Pons (tissue), 1 donor: ENCODE data around the gene SLC4A3.
"Not testable (repeated sequence)": the region's sequence is repeated elsewhere in the genome, so short reads cannot be mapped to it uniquely, and the experiment has no call there.

ENCODE experiments used
- DNase-seq: peaks from one replicate; pipeline ENCODE4 v3.0.0-alpha.2; 2016; ENCODE audit warnings: low spot score

SLC4A3 gene

GRCh38 chr2:219645631-219646527 is 18.4 kb downstream of the SLC4A3 start:
- DNase-seq: peak; percentile 4

DNA sequence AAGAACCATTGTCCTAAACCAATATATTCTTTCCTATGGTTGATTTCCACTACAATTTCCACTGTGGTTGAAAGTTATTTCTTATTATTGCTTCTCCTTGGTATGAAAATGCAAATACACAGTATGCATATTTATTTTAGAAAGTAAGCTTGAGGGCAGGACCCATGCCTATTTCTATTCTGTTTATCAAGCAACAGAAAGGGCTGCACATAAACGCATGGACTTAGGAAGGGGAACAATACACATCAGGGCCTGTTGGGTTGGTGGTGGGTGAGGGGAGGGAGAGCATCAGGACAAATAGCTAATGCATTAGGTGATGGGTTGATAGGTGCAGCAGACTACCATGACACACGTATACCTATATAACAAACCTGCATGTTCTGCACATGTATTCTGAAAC is 20.7 kb downstream of the SLC4A3 start:
- no peak for DNase-seq

- DNase-seq: no peak
Measured at GRCh38 chr2:219648963-219649362, 21.5 kb downstream of the SLC4A3 start.

- no peak for DNase-seq
Measured at GRCh38 chr2:219650426-219651248, 23.2 kb downstream of the SLC4A3 start.

GRCh38 chr2:219651656-219652055 is 24.2 kb downstream of the SLC4A3 start:
- not testable (repeated sequence) for DNase-seq

DNA sequence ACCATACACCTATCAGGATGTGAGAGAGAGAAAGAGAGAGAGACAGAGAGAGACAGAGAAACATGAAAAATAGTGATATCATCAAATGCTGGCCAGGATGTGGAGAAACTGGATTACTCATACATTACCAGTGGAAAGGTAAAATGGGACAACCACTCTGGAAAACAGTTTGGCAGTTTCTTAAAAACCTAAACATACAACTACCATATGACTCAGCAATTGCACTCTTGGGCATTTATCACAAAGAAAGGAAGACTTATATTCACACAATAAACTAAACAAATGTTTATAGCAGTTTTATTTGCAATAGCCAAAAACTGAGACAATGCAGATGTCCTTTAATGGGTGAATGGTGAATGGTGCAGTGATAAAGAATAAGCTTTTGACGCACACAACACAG is 29.1 kb downstream of the SLC4A3 start:
- DNase-seq: no peak

- no peak for DNase-seq
Measured at GRCh38 chr2:219658196-219658846, 30.9 kb downstream of the SLC4A3 start.

GRCh38 chr2:219658874-219659273 is 31.4 kb downstream of the SLC4A3 start:
- DNase-seq: no peak

- DNase-seq: no peak
Measured at GRCh38 chr2:219661197-219661954, 33.9 kb downstream of the SLC4A3 start.

DNA sequence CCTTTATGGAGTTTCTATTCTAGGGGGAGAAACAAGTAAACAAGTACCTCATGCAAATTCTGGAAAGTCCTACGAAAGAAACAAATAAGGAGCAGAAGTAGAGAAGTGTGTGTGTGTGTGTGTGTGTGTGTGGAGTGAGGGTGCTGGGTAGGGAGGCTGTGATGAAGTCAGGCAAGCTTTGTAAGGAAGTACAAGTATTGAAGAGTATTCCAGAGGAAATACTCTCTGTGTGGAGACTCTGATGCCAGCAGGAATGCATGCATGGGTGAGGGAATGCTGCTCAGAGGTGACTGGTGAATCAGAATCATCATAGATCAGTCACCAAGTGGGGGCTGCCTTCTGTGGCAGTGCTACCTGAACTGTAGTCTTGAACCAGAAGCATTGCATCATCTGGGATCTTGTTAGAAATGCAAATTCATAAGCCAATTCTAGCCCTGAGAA is 34.5 kb downstream of the SLC4A3 start:
- no peak for DNase-seq

GRCh38 chr2:219662566-219662965 is 35.1 kb downstream of the SLC4A3 start:
- no peak for DNase-seq

- DNase-seq: no peak
Measured at GRCh38 chr2:219663116-219663762, 35.8 kb downstream of the SLC4A3 start.

DNA sequence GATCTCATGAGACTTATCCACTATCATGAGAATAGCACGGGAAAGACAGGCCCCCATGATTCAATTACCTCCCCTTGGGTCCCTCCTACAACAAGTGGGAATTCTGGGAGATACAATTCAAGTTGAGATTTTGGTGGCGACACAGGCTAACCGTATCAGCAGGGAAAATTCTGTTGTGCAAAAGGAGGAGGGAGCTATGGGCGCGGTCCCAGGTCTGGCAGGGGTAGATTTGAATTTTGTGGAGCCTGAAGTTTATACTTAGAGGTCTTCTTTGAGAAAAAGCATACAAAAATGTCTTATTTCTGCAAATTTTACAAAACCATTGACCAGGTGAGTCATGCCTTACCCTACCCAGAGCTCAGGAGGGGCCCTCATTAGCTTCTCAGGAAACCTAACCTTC is 36.6 kb downstream of the SLC4A3 start:
- no peak for DNase-seq

- DNase-seq: no peak
Measured at GRCh38 chr2:219664944-219665343, 37.5 kb downstream of the SLC4A3 start.

- DNase-seq: no peak
Measured at GRCh38 chr2:219665926-219666325, 38.5 kb downstream of the SLC4A3 start.

DNA sequence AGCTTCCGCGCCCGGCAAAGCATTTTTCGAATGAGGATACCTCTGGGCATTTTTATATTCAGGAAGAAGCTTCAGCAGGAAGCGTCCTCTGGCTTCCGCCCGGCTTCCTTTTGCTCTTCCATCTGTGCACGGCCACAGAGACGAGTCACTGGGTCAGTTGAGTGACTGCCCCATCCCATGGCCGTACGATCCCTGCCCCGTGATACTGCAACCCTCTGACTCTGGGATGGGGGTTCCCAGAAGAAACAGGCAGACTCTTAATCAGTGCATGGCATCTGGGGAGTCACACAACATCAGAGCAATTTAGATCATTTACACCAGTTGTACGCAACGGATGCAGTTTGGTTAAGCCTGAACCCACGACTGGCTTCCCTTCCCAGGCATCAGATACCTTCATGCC is 40.9 kb downstream of the SLC4A3 start:
- DNase-seq: no peak

DNA sequence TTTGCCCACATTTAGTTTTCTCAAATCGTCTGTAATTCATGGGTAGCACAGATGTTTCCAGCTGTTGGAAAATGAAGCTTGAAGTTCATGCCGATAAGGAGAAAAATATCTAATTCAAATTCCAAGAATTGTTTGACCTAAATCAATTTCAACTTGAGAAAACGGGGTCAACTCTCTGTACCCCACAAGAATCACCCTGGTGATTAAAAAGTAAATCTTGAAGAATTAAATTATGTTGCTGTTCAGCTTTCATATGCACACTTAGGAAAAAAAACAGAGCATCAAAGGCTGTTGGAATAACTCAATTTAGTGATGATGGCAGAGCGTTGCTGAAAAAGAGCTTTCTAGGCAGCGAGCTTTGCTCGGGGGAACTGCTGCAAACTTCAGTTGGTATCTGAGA is 43.0 kb downstream of the SLC4A3 start:
- DNase-seq: no peak

GRCh38 chr2:219671279-219671678 is 43.8 kb downstream of the SLC4A3 start:
- no peak for DNase-seq

- DNase-seq: no peak
Measured at GRCh38 chr2:219672406-219672805, 45.0 kb downstream of the SLC4A3 start.

DNA sequence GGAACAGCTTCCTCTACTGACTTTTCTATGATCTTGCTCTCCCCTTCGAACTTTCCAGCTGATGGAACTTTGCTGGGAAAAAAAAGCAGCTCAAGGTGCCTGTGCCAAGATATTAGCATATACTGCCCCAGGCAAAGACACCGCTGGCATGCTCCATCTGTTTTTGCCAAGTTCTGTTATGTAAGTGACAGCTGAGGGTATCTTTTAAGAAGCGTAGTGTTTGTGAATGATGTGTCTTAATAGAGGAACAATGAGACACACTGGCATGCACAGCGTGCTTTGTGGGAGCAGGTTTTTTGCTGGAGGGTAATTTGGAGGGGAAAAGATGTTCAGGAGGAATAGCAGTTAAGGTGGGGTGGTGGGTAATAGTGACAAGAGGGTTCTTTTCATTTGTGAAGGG is 47.8 kb downstream of the SLC4A3 start:
- no peak for DNase-seq

DNA sequence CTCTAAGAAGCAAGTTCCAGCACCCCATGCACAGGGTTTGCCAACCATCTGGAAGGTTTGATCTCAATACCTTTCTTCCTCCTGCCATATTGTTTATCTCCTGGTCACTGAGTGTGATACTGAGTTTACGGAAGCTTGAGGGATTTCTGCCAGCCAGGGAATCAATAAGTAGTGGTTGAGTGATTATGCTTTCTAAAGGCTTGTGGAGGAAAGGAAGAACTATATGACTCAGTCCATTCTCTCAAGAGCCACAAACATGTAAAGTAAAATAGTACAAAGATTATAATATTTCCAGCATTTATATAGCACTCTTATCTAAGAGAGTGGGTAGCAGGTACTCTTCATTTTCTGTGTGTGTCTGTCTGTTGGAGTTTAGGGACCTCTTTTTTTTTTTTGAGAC is 49.2 kb downstream of the SLC4A3 start:
- peak; percentile 20 for DNase-seq
